Nephron progenitor cell (in vitro differentiated cells): ENCODE measurements around the gene ABHD12.

Experiments used
- DNase-seq: peaks from one replicate; pipeline ENCODE4 v3.0.0; 2021
- H3K27ac Mint-ChIP-seq: 2 replicates; pipeline ENCODE4 v1.8.0; 2021; ENCODE audit warnings: mild to moderate bottlenecking, moderate library complexity, mixed read lengths
- H3K27me3 Mint-ChIP-seq: 2 replicates; pipeline ENCODE4 v1.8.0; 2021; ENCODE audit warnings: mild to moderate bottlenecking, low read depth, mixed read lengths; ENCODE audit not compliant: poor library complexity
- H3K36me3 Mint-ChIP-seq: 2 replicates; pipeline ENCODE4 v1.8.0; 2021; ENCODE audit warnings: low read depth, mixed read lengths
- H3K4me1 Mint-ChIP-seq: 2 replicates; pipeline ENCODE4 v1.8.0; 2021; ENCODE audit warnings: mixed read lengths
- H3K4me3 Mint-ChIP-seq: 2 replicates; pipeline ENCODE4 v1.8.0; 2021; ENCODE audit warnings: mild to moderate bottlenecking, moderate library complexity, mixed read lengths
- H3K9me3 Mint-ChIP-seq: 2 replicates; pipeline ENCODE4 v1.8.0; 2021; ENCODE audit warnings: mild to moderate bottlenecking, moderate library complexity, mixed read lengths
- TF ChIP-seq, protein P1 (sequence below): fragments of 200-600 bp; sonication (generic); IDR thresholded peaks from 2 replicates; pipeline ENCODE4 v1.5.0; 2021; ENCODE audit warnings: antibody characterized with exemption

ABHD12 gene

DNA sequence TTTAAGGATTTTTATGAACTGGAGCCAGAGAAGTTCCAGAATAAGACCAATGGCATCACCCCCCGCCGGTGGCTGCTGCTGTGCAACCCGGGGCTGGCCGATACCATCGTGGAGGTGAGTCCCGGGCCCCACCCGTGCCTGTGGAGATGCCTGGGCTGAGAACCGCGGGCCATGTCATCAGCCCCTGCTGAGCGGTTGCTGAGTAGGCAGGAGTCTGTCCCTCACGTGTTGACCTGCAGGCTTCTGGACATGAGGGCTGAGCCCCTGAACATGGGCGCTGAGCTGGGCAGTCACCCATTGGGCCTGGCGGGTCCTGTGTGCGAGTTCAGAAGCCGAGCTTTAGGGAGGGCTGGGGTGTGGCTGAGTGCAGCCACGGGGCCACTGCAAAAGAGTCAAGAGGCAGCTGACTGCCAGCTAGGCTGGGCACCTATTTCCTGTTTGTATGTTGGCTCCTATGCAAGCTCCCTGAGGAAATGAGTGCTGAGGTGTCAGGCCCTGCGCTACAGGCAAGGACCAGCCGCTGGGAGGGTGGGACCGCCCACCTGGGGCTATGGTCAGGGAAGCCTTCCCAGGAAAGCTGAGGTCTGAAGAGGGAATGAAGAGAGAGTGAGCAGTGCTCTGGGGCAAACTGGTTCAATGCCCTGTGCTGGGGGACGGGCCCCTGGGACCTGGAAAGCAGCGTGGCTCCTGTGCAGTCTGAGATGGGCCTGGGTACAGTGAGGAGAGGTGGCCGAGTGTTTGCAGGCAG is 108.4 kb downstream of the ABHD12 start:
- TF ChIP-seq, protein P1, sequence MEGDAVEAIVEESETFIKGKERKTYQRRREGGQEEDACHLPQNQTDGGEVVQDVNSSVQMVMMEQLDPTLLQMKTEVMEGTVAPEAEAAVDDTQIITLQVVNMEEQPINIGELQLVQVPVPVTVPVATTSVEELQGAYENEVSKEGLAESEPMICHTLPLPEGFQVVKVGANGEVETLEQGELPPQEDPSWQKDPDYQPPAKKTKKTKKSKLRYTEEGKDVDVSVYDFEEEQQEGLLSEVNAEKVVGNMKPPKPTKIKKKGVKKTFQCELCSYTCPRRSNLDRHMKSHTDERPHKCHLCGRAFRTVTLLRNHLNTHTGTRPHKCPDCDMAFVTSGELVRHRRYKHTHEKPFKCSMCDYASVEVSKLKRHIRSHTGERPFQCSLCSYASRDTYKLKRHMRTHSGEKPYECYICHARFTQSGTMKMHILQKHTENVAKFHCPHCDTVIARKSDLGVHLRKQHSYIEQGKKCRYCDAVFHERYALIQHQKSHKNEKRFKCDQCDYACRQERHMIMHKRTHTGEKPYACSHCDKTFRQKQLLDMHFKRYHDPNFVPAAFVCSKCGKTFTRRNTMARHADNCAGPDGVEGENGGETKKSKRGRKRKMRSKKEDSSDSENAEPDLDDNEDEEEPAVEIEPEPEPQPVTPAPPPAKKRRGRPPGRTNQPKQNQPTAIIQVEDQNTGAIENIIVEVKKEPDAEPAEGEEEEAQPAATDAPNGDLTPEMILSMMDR: no peak
- DNase-seq: no peak
- no peak overlapping the region for H3K4me3 Mint-ChIP-seq
- H3K36me3 Mint-ChIP-seq: peaks cover 33% of the 10 kb centered on the region
- H3K4me1 Mint-ChIP-seq: peaks cover 7% of the 10 kb centered on the region
- peaks cover 7% of the 10 kb centered on the region for H3K27me3 Mint-ChIP-seq
- H3K9me3 Mint-ChIP-seq: no peaks in the 10 kb centered on the region
- no peak overlapping the region for H3K27ac Mint-ChIP-seq

DNA sequence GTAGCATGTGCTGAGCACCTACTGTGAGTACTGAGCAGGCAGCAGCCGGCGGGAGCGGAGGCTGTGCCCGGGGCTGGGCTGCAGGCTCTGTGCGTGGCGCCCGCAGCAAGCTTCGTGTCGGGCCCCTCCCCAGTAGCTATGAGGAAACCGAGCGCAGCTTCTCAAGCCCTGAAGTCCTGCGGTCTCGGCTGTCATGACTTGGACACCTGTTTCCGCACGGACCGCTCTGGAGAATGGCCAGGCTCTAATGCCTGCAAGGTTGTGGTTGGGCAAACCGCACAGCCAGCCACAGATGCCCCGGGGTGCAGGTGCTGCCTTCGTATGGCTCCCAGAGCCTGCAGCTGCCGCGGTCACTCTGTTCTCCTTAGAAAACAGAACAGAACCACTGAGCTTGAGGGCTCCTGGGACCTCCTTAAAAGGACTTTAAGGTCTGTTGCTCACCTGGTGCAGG is 109.1 kb downstream of the ABHD12 start:
- Mint-ChIP-seq H3K4me3 (no peak overlapping the region), H3K27me3 (peaks cover 7% of the 10 kb centered on the region), H3K27ac (no peak overlapping the region), H3K9me3 (no peaks in the 10 kb centered on the region), H3K36me3 (peaks cover 27% of the 10 kb centered on the region), H3K4me1 (peaks cover 7% of the 10 kb centered on the region)
- TF ChIP-seq, protein P1: no peak
- DNase-seq: no peak

DNA sequence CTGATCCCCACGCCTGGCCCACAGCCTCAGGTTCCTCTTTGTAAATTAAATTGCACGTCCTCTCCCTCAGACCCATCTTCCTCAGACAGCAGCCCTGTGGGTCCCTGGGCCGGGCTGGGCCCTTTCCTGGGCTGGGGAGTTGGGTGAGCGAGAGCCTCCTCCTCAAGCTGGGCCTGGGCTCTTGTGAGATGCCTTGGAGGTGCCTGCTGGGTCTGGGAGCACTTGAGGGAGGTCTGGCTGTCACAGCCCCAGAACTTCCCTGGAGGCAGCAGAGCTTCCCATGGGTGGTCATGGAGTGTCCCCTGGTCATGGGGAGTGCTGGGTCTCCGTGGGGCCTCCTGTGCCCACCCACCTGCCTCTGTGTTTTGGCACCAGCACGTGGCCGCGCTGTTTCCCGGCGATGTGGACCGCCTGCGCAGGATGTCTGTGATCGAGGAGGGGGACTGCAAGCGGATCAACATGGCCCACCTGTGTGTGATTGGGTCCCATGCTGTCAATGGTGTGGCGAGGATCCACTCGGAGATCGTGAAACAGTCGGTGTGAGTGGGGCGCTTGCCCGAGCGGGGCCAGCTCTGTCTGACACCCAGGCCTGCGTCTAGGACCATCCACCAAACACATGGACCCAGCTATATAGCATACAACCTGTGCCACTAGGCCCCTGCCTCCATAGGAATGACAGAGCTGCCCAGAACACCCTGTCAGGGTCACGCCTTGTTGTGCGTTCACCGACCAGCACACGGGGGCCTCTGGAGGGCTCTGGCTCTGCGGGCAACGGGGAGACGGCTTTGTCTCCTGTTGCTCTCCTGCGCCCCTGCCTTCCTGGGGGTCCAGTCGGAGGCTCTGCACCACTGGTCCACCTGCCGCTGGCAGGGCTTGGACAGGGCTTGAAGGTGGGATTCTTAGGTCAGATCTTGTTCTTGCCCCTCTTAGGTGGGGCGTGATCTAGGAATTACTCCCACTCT is 109.8 kb downstream of the ABHD12 start:
- no peak for DNase-seq
- H3K4me3 Mint-ChIP-seq: no peak overlapping the region
- peaks cover 7% of the 10 kb centered on the region for H3K27me3 Mint-ChIP-seq

DNA sequence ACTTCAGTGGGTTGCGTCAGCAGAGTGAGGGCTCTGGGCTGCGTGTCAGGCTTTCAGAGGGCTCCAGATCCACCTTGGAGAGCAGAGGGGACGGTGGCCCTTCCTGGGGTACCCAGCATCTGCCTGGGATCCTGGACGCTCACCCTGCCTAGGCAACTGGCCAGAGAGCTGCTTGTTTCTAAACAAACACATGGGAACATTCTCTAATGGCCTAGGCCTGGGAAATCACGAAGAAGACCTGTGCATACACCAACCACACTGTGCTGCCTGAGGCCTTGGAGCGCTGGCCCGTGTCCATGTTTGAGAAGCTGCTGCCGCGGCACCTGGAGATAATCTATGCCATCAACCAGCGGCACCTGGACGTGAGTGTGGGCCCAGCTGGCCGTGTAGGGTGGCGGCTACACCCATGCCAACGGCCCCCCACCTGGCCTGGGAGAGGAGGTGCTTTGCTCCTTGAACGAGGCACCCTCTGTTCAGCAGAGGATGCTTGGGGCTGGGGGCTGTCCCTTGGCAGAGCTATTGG is 110.5 kb downstream of the ABHD12 start:
- Mint-ChIP-seq H3K27me3 (peaks cover 5% of the 10 kb centered on the region), H3K4me1 (no peaks in the 10 kb centered on the region), H3K9me3 (no peaks in the 10 kb centered on the region), H3K36me3 (peaks cover 14% of the 10 kb centered on the region), H3K27ac (no peak overlapping the region), H3K4me3 (no peak overlapping the region)
- TF ChIP-seq, protein P1: no peak
- DNase-seq: no peak

More for the DNA sequence above, 109.8 kb downstream of the ABHD12 start:
- Mint-ChIP-seq H3K9me3 (no peaks in the 10 kb centered on the region), H3K36me3 (peaks cover 21% of the 10 kb centered on the region), H3K27ac (no peak overlapping the region), H3K4me1 (peaks cover 7% of the 10 kb centered on the region)
- TF ChIP-seq, protein P1: no peak

DNA sequence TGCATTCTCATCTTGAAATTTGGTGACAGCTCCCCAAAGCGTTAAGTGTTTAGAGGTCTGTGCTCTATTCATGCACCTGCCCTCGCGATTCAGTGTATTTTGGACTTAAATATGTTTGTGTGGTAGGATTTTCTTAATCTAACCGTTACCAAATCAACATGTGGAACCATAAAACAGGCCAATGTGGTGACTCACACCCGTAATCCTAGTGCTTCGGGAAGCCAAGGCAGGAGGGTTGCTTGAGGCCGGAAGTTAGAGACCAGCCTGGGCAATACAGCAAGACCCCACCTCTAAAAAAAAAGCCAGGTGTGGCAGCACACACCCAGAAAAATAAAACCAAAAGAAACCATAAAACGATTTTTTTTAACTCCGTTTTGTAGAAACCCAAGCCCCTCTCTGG is 111.2 kb downstream of the ABHD12 start:
- Mint-ChIP-seq H3K9me3 (no peaks in the 10 kb centered on the region), H3K27ac (no peak overlapping the region), H3K36me3 (peaks cover 12% of the 10 kb centered on the region), H3K4me1 (no peaks in the 10 kb centered on the region), H3K27me3 (peaks cover 5% of the 10 kb centered on the region), H3K4me3 (no peak overlapping the region)
- no peak for DNase-seq
- TF ChIP-seq, protein P1: no peak
